ENCODE data around the gene TP53BP2.

DNA sequence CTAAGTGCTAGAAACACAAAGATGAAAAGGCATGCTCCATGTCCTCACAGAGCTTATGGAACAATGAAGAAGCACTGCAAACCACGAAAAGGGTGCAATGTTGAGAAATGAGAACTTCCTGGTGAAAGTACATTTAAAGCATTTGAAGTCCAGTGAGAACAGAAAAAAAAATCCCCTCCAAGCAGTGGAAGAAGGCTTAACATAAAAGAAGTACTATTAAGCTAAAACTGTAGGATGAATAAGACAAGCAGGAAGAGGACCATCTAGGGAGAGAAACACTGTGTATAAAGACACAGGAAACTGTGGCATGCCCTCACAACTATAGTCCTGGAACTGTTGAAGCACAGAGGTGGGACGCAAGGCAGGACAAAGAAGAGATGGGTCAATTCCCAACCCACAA is 10.0 kb downstream of the TP53BP2 start:
- TF ChIP-seq POLR2A (IDR thresholded peaks at IDR 0.05; ENCODE audit: low read depth, low read length) (no peak), POLR2AphosphoS5 (IDR thresholded peaks at IDR 0.05; ENCODE audit: low read depth, low read length) (no peak)

Data from GM12892 (cell line).